NOMO-1 treated with dmso at 0.1 percent for 144 hours (cell line): ENCODE measurements around the gene FNIP2.
A peak's percentile ranks its signal among the peaks of the same experiment; 100 is the strongest.

Experiments
- DNase-seq: peaks from one replicate; lab custom pipeline; 2025; ENCODE audit not compliant: unreplicated experiment; lab: John Stamatoyannopoulos, UW

The FNIP2 gene

DNA sequence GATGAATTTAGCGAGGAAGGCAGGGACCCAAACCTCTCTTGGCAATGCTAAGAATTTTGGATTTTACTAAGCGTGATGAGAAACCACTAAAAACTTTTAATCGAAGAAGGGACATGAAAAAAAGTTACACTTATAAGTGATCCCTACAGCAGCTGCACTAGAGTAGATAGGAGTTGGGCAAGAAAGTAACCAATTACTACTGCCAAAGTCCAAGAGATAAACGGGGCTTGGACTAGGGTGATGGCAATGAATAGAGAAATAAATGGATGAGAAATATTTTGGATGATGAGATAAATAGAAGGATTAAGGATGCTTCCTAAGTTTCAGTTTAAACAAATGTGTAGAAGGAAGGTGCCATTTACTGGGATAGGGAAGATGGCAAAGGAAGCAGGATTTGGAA lies 6.3 kb upstream of the FNIP2 start:
- no peak for DNase-seq

DNA sequence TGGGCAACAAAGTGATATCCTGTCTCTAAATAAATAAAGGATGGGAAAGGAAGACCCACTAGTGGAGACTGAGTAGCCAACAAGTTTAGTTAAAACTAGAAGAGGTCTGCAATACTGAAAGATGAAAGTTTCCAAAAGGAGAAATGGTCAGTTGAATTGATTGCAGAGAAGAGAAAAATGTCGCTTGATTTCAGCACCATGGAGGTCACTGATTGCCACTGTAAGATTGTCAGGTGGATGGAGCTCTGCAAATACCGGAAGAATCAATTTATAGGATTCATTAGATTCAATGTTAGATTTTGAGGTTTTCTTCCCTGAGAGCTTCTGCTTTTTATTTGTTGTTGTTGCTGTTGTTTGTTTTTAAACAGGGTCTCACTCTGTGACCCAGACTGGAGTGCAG lies 5.4 kb upstream of the FNIP2 start:
- DNase-seq = no peak

DNA sequence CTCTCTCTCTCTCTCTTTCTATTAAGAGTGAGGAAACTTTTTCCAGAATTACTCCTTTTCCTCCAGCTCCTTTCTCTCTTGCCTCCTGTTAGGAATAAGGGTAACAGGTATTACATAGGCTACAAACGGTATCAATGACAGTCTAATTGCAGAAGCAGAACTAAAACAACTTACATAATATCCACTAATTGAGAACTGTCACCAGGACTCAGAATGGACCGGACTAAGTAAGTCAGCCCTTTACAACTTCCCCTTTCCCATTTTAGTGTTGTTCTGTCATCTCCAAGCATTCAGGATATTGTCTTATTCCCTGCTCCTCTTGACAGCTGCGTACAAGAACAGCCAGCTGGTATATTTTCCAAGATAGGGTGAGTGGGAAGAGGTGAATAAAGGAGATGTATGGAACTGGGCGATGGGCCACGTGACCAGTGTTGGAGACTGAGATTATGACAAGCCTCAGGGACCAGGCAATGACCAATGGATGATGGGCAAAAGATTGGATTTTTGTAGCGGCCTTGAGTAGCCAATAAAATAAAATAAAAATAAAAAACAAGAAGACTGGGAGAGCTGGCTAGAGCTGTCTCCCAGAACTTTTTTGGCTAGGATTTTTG lies 2.3 kb upstream of the FNIP2 start:
- peak; percentile 64 for DNase-seq

GRCh38 chr4:158767451-158767850 lies 1.4 kb upstream of the FNIP2 start:
- no peak for DNase-seq

GRCh38 chr4:158769175-158769921 lies 522 bp downstream of the FNIP2 start:
- DNase-seq = peak; percentile 20

DNA sequence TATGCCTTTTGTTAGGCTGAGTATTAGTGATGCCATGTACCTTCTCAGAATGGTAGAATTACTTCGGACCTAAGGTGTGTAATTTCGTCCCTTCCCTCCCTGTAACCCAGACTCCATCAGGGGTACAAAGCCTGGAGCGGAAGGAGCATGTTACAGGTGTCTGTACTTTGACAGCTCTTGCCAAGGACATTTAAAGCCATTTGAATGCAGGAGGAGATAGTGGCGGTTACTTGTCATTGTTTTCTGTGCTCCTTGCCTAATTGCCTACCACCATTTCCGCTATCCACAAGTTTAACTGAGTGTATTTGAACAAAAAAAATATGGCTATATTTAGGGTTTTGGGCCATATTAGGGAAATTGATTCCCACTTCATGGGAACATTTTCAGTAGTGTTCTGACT lies 1.8 kb downstream of the FNIP2 start:
- no peak for DNase-seq

DNA sequence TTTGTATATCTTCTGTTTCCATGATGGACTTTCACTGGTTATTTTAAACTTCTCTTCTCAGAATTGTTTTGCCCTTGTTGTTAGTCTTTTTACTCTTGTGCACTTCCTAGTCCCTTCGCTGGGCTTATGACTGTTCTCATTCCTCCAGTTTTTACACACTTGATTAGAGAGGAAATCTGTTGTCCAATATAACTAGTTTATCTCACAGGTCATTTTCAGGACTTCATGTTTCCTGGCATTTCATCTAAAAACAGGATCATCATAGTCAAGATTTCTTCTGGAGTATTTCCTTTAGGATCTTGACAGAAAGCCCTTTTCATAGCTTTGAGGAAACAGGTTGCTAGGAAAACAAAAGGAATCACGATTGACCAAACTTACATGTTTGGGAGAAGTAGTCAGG lies 3.0 kb downstream of the FNIP2 start:
- no peak for DNase-seq

- DNase-seq = no peak
Observed at GRCh38 chr4:158775091-158775651, 6.3 kb downstream of the FNIP2 start.

- DNase-seq = no peak
Observed at GRCh38 chr4:158776106-158776505, 7.3 kb downstream of the FNIP2 start.

DNA sequence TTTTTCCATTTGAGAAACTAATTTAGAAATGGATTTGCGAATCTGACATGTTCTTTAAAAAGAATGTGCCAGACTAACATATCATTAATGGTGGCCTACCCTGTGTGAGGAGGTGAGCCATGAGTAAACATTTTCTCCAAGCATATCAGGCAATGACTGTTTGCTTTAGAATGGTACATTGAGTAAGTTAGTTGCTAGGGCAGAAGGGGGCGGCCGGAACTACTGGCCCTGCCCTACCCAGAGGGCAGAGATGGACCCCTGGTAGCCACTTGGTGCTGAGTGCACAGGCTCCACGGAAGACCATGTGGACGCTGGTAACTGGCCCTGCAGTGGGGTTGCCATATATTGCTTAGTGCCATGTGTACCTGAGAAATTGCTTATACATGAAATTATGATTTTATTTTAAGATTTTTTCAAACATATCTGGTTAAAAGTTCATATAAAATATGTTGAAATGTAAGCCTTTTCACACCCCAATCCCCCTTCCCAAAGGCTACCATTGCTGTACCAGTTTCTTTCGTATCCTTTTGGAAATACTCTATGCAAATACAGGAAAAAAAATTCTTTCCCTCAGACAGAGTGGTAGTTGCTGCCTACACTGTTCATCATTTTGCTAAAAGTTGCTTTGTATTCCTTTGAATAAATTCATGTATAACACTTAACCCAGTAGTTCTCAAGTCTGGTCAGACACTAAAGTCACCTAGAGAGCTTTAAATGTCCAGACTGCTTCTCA lies 8.8 kb downstream of the FNIP2 start:
- DNase-seq = no peak

DNA sequence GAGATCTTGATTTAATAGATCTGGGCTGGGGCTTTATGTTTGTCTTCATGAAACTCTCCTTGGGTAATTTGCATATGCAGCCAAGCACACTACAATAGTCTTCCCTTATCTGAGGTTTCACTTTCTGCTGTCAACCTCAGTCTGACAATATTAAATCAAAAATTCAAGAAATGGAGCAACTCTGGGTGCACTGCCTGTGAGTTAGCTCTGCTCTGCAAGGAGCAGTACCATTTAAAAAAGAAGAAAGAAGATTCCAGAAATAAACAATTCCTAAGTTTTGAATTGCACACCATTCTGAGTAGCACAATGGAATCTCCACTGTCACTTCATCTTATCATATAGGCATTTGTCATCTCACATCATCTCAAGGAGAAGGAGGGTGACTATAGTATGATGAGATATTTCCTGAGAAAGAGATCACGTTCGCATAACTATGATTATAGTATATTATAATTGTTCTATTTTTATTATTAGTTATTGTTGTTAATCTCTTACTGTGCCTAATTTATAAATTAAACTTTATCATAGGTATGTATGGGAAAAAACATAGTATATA lies 9.4 kb downstream of the FNIP2 start:
- peak; percentile 17 for DNase-seq

- DNase-seq = no peak
Observed at GRCh38 chr4:158778712-158779111, 9.9 kb downstream of the FNIP2 start.

DNA sequence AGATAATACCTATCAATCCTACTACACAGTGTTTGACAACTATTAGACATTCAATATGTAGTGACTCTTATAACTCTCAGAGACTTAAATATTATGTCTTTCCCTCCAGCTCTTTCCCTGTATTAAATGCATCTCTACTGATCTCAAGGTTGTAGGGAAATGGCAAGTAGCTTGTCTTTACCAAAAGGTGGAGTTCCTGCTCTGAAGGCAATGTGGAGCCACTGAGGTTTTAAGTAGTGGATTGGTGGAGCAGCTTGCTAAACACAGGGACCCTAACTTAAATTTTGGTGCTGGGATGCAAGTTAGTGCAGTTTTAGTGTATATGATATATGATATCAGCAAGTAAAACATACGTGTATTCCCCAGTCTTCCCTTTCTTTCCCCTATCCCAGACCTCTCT lies 13.1 kb downstream of the FNIP2 start:
- DNase-seq = no peak

GRCh38 chr4:158782551-158783360 lies 13.9 kb downstream of the FNIP2 start:
- DNase-seq = no peak

DNA sequence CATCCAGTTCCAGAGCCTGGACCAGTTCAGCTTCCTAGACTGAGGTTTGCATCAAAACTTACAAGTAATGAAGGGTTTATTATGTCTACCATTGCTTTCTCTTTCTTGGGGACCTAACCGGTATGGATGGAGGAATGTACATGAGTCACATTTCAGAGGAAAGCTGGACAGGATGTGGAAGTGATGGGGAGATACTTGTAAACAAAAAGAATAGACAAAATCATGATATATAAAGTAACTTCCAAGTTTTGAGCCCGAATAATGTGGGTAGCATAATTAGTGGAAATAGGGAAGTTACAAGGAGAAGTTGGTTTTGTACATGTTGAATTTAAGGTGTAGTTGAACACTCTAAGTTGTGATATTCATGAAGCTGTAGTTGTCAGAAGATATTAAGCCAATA lies 15.0 kb downstream of the FNIP2 start:
- DNase-seq = no peak

GRCh38 chr4:158785718-158786117 lies 16.9 kb downstream of the FNIP2 start:
- no peak for DNase-seq

DNA sequence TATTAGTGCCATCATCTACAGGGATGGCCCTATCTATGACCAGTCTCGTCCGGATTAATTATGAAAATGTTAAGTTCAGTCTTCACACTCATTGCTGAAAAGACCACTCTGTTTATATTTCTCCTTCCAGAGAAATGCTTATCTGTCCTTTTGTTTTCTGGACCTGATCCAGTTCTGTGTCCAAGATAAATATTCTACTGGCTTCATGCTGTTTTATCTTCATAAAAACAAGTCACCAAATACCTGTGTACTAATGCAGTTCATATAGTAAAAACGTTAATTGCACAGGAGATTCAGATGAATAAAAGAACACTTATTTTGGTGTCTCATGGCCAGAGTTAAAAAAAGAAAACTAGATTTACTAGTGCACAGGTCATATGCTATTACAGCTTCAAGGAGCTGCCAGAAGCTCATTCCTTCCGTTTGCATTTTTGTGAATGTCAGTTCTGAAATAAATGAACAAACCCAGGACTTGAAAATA lies 17.3 kb downstream of the FNIP2 start:
- DNase-seq = no peak

- DNase-seq = no peak
Observed at GRCh38 chr4:158786955-158787354, 18.1 kb downstream of the FNIP2 start.

DNA sequence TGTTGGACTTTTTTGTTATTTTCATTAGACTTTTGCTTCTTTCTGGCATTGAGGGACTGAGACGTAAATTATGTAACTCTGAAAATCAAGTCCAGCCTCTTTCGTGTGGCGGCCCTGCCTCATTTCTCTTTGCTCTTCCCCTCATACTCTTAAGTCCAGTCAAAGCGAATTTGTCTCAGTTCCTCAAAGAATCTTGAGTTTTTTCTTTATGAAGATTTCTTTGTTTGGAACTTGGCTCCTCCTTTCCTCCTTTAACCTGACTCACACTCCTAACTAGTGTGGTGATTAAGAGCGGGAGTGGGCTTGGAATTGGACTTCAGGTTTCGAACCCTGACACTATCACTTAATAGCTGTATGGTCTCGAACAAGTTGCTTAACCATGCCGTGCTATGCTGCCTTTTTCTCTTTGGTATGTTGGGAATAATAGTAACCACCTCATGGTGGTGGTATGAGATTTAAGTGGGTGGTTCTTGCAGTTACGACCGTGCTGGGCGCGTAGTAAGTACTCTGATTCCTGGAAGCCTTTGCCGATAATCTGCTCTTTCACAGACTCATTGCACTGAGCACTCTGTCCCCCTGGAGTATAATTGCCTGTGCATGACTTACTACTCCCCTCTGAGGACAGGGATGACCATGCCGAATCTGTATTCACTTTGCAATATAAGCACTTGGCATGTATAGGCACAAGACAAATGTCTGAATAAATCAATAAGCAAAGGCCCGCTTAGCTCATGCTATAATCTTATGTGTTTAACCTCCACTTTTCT lies 19.1 kb downstream of the FNIP2 start:
- no peak for DNase-seq

DNA sequence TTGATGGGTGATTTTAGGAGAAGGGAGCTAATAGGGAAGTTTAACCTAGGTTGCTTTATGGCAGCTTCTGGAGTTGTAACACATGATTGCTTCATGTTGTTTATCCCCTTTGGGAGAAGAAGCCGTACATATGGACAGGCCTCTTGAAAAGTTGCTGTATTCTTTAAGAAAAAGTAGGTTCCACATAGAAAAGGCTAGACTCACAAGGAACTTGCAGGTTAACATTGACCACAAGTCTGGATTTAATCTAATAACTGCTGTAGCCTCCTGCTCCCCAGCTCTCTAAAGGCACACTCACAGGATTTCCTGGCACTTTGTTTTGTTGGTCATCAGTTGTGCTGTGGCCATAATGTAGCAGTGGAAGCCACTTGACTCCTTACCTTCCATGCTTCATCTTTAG lies 19.7 kb downstream of the FNIP2 start:
- no peak for DNase-seq
